Psoas muscle (tissue), 8 donors: ENCODE data around the gene LIMK2. TPM values are rescaled to one million over a fixed set of nuclear protein-coding genes. Genes with fewer than 3 reads are reported as not detected.
A peak's percentile ranks its signal among the peaks of the same experiment; 100 is the strongest.
"Not testable (repeated sequence)": the region's sequence is repeated elsewhere in the genome, so short reads cannot be mapped to it uniquely, and the experiment has no call there.

Experiments used
- ATAC-seq, 4 donors: fragments of 200-7000 bp; cut with Tn5 transposase; one replicate each; pipeline ENCODE4 v1.9.1; 2020; ENCODE audit warnings: moderate library complexity in 3 of 4, mild to moderate bottlenecking in 2 of 4
- DNase-seq, 2 donors: peaks; one replicate each; pipeline ENCODE4 v3.0.0-alpha.2; 2020
- H3K27ac ChIP-seq: fragments of 200-600 bp; one replicate; pipeline ENCODE4 v1.8.0; 2022
- H3K27me3 ChIP-seq, 3 donors: fragments of 200-600 bp in 1 of 3; one replicate each; pipeline versions ENCODE4 v1.6.1 to v1.8.0; 2013 to 2022; ENCODE audit warnings: low read length in 2 of 3, mild to moderate bottlenecking in 2 of 3, moderate library complexity in 1 of 3; ENCODE audit not compliant: insufficient read depth in 3 of 3
- H3K36me3 ChIP-seq, 2 donors: fragments of 200-600 bp in 1 of 2; one replicate each; pipeline versions ENCODE4 v1.6.1 to v1.8.0; 2013 to 2022; ENCODE audit warnings: low read depth in 1 of 2, mild to moderate bottlenecking in 1 of 2, moderate library complexity in 1 of 2; ENCODE audit not compliant: insufficient read depth in 1 of 2
- H3K4me1 ChIP-seq: fragments of 200-600 bp; one replicate; pipeline ENCODE4 v1.8.0; 2022
- H3K4me3 ChIP-seq: fragments of 200-600 bp; one replicate; pipeline ENCODE4 v1.8.0; 2022; ENCODE audit warnings: mild to moderate bottlenecking
- H3K9me3 ChIP-seq: fragments of 200-600 bp; one replicate; pipeline ENCODE4 v1.8.0; 2022
- WGBS, 3 donors: extraction: QIAGEN DNeasy Blood & Tissue Kit; methylation state at CpG; one replicate each; pipeline versions ENCODE4 v1.1.6 to v1.1.7; 2013; 5-methylcytosine and 5-hydroxymethylcytosine counted together
- intact Hi-C, 2 donors: fragments of 100-400 bp; cut with DNase I; formaldehyde crosslinking; loops; one replicate each; pipeline versions ENCODE4 v1.11.0 to v1.14.2; 2022
- long read RNA-seq, 2 donors: library from polyadenylated mRNA; unstranded; transcript quantifications; one replicate each; pipeline ENCODE4 v2.0.0, GENCODE V29; 2021
- polyA plus RNA-seq, 3 donors: library from polyadenylated mRNA; stranded (reverse); fragments of 200-250 nt; gene quantifications; one replicate each; pipeline ENCODE4 v1.2.3, GENCODE V29; 2013
- total RNA-seq, 4 donors: library from RNA; stranded (reverse); fragmentation: NEBNext Ultra II Directional in 2 of 4; extraction: Animal tissue kit (Norgen Biotek cat#: 25700) in 2 of 4; gene quantifications; one replicate each; pipeline versions ENCODE4 v1.2.1 to v1.2.4, GENCODE V29; 2021 to 2023
- TF ChIP-seq, protein P1 (sequence below): fragments of 200-600 bp; IDR thresholded peaks from one replicate; pipeline ENCODE4 v1.8.0; 2022; ENCODE audit warnings: antibody characterized with exemption
- donor health status: healthy with polysubstance abuse.
- donor health status: DM: no; HTN: no; CAD: no; lungs with moderate emphysema.
- donor health status: Bipolar disorder and iron deficiency.
- donor health status: healthy.
- donor health status: DM: yes; HTN: yes; CAD: no.
- donor health status: DM: no; HTN: no; CAD: no.
- donor health status: DM: no; HTN: no; CAD: no.
- donor health status: DM: yes; HTN: yes; CAD: no.

The LIMK2 gene
- total RNA-seq (10 to 100 TPM; 12.5 to 73.5 (median 41.1) TPM), polyA plus RNA-seq (1 to 10 TPM; 4.0 to 4.8 (median 4.5) TPM)
- long read RNA-seq, donor 1, transcript LIMK2-202 (15 exons, 3,462 nt): major isoform, 9 of 41 reads
- long read RNA-seq, donor 1, partial matches to known transcripts: 14 of 41 reads
- long read RNA-seq, donor 1, other reads (novel, unspliced or antisense): 14 of 41 reads
- long read RNA-seq, donor 2, partial matches to known transcripts: 2 of 5 reads
- long read RNA-seq, donor 2, other reads (novel, unspliced or antisense): 0 of 5 reads

DNA sequence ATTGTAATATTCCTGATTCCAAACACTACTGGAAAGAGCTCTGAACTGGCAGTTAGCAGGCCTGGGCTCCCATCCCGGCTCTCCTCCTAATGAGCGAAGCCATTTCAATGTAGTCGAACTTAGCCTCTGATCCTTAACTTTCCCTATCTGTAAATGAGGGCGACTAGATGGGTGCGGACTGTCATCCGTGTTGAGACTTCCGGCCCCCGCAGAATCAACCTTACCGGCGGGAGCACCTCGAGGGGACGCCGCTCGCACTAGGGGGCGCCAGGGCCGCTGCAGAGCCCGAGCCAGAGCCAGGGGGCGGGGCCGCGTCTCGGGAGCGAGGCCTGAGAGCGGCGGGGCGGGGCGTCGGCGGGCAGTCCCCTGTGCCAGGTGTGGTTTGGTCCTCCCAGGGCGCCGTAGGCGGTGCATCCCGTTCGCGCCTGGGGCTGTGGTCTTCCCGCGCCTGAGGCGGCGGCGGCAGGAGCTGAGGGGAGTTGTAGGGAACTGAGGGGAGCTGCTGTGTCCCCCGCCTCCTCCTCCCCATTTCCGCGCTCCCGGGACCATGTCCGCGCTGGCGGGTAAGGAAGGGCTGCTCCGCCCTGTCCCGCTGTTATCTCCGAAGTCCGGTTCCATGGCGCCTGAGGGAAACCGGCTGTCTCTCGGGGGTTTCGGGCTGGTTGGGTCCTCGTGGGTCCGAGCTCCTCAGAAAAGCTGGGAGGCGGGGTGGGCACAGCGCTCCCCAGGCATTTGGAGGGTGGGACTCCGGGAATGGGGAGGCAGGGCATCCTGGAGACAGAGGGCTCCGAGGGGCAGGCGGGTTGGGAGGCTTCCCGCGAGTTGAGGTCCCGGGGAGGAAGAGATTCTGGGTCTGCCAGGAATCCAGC, at the start of gene LIMK2:
TSS of gene LIMK2 (plus strand) at position 437 of the 869 bp plus-strand sequence. CDS start at position 548, 111 bp downstream.
- peaks cover 15% of the 10 kb centered on the region for H3K4me1 ChIP-seq
- peak within 1 kb of the TSS; percentile 85 for H3K27ac ChIP-seq
- H3K27me3 ChIP-seq: no peaks in the 10 kb centered on the region
- 0 to 1% (median 0%) methylated on average over 54 to 64 of the region's 64 CpGs for WGBS, 3 donors
- peaks cover 0 to 7% of the 10 kb centered on the region in 2 donors for H3K36me3 ChIP-seq
- intact Hi-C loops: loop anchor here (2.0 to 5.0 kb wide), 3 partner anchors 19 to 60 kb away; partner anchors contain the start of gene RNF185 (in 2 of the 2)
- peak within 1 kb of the TSS; percentile 96 for H3K4me3 ChIP-seq
- ATAC-seq: peak; percentile 94 to 97 (median 96)
- no peaks in the 10 kb centered on the region for H3K9me3 ChIP-seq
- peak; percentile 96 to 97 for DNase-seq
- TF ChIP-seq, protein P1, sequence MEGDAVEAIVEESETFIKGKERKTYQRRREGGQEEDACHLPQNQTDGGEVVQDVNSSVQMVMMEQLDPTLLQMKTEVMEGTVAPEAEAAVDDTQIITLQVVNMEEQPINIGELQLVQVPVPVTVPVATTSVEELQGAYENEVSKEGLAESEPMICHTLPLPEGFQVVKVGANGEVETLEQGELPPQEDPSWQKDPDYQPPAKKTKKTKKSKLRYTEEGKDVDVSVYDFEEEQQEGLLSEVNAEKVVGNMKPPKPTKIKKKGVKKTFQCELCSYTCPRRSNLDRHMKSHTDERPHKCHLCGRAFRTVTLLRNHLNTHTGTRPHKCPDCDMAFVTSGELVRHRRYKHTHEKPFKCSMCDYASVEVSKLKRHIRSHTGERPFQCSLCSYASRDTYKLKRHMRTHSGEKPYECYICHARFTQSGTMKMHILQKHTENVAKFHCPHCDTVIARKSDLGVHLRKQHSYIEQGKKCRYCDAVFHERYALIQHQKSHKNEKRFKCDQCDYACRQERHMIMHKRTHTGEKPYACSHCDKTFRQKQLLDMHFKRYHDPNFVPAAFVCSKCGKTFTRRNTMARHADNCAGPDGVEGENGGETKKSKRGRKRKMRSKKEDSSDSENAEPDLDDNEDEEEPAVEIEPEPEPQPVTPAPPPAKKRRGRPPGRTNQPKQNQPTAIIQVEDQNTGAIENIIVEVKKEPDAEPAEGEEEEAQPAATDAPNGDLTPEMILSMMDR: peak; percentile 79

DNA sequence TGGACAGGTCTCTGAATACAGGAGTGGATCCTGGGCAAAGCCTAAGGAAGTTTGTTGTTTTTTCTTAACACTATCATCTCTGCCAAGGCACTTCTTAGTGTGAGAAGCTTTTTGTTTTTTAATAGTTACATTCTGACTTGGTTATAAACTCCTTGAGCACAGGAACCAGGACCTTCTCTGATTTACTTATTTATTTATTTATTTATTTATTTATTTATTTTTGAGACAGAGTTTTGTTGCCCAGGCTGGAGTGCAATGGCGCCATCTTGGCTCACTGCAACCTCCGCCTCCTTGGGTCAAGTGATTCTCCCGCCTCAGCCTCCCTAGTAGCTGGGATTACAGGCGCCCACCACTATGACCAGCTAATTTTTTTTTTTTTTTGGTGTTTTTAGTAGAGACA, 41.1 kb upstream of the LIMK2 start:
- TF ChIP-seq, protein P1: no peak

DNA sequence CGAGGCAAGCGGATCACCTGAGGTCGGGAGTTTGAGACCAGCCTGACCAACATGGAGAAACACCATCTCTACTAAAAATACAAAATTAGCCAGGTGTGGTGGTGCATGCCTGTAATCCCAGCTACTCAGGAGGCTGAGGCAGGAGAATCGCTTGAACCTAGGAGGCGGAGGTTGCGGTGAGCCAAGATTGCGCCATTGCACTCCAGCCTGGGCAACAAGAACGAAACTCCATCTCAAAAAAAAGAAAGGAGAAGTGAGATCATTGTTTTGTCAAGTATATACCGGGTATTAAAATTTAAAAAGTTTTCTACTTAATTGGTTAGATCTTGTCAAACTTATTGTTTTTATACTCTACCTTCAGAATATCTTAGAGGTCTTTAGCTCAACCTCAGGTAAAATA, 40.4 kb upstream of the LIMK2 start:
- Histone ChIP-seq H3K36me3 (peaks cover 3 to 14% of the 10 kb centered on the region in 2 donors), H3K27ac (peak overlapping the region; percentile 86), H3K4me1 (peaks cover 68% of the 10 kb centered on the region)
- 92 to 94% (median 92%) methylated on average over 8 to 9 of the region's 9 CpGs for WGBS, 3 donors
- H3K9me3 ChIP-seq, ATAC-seq, H3K4me3 ChIP-seq, intact Hi-C loops, DNase-seq, H3K27me3 ChIP-seq: not testable (repeated sequence)

More for the DNA sequence above, 41.1 kb upstream of the LIMK2 start:
- Histone ChIP-seq H3K4me1 (peaks cover 60% of the 10 kb centered on the region), H3K4me3 (no peak overlapping the region), H3K27me3 (no peaks in the 10 kb centered on the region), H3K36me3 (peaks cover 3 to 22% of the 10 kb centered on the region in 2 donors), H3K27ac (peak overlapping the region; percentile 46), H3K9me3 (no peaks in the 10 kb centered on the region)
- DNase-seq (no peak), ATAC-seq (no peak)
- intact Hi-C loops: no loop called here
- 98 to 100% (median 100%) methylated on average over 4 of the region's 4 CpGs for WGBS, 3 donors

DNA sequence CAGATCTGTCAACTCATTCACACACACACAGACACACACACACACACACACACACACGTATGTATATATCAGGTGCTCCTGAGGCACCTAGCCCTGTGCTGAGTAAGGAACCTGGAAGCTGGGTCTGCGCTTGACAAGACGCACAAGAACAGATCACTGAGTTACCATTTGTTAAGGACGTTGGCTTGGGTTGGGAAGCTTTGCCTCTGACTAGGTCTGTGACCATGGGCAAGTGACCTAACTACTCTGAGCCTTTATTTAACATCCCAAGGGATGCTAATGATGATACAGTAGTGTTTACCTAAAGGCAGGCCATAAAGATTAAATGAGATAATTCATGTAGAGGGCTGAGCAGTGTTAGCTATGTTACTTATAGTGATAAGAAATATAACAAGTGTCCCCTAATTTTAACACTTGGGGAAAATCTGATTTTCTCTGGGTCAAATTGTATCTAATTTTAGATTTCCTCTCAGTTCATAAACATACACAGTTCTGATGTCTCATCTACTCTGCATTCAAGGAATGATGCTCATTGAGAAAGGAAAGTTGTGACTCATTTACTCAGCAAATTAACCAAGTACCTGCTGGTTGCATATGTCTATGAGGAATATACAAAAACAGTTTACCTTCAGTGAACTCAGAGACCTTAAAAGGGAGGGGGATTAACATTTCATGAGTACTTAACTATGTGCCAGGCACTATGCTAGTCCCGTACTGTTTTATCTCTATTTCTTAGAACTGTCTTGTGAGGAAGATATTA, 38.5 kb upstream of the LIMK2 start:
- TF ChIP-seq, protein P1: no peak
- no peaks in the 10 kb centered on the region for H3K27me3 ChIP-seq
- peaks cover 0 to 2% of the 10 kb centered on the region in 2 donors for H3K36me3 ChIP-seq
- intact Hi-C loops: no loop called here
- 30 to 70% (median 54%) methylated on average over 5 of the region's 5 CpGs for WGBS, 3 donors
- H3K27ac ChIP-seq: peak overlapping the region; percentile 86
- H3K4me3 ChIP-seq: no peak overlapping the region
- peaks cover 78% of the 10 kb centered on the region for H3K4me1 ChIP-seq
- DNase-seq (no peak), ATAC-seq (peak; percentile 69 to 82 (median 78))
- no peaks in the 10 kb centered on the region for H3K9me3 ChIP-seq
